ENCODE data around the gene PDE10A.
"Not testable (repeated sequence)": the region's sequence is repeated elsewhere in the genome, so short reads cannot be mapped to it uniquely, and the experiment has no call there.

The PDE10A gene

DNA sequence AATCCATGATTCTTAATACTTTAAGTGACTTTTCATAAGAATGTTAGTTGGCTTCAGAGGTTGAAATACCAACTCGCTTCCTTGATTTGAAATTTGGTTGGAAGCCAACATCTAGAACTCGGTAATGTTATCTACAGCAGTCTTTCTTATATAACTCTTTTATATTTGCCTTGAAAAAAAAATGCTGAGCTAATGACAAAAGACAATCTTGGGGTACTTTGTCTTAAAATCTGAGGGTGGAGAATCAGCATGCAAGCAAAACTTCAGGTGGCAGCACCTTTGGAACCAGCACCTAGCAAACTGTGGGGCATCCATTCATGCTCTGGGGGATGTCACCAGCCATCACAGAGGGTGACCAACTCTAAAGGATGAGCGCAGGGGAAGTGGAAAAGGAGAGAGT lies 76.3 kb downstream of the PDE10A start:
- no peak for DNase-seq (ENCODE audit: low read depth)

DNA sequence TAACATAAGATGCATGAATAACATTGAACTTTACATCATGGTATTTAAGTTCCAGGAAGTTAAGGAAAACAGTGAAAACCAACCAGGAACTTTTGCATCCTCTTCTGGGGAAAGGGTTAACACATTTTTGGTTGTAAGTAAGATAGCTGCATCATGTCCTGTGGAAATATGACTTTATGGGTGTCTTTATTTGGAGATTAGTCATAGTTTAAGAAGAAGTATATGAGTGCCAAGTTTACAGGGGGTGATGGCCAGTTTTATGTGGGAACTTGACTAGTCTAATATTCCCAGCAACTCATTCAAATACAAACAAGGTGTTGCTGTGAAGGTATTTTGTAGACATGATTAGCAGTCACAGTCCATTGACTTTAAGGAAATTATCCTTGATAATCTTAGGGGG lies 78.0 kb downstream of the PDE10A start:
- DNase-seq (ENCODE audit: low read depth) = no peak

DNA sequence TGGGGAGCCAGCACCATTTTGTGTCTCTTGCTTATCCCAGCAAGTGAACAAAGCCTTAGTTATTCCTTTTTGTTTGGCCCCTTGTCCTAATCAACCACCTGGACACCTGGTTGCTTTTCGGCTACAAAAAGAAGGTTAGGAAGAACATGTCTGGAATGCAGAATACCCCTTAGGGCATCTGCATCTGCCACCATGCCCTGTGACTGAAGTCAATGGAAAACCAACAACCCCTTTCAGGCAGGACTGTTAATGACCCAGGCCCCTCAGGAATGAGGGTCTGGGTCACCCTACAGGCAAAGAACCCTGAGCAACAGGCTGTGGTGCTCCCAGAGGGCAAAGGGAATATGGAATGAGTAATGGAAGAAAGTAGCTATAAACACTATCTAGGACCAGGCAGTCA lies 78.5 kb downstream of the PDE10A start:
- DNase-seq (ENCODE audit: low read depth) = no peak

DNA sequence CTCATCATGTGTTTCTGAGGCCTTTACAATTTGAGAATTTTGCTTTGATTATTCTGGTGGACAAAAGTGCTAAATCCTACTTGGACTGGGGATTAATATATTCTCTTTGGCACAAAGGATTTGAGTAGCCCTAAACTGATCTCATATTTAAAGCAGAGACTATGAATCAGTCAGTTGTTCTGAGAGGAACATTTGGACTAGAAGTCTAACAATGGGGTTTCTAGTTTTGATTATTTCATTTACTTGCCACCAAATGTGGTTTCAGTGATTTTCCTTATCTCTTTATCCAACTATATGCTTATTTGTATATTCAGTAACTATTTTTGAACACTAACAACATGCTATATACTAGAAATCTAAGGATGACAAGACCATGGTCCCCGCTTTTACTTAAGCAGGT lies 81.4 kb downstream of the PDE10A start:
- DNase-seq (ENCODE audit: low read depth) = no peak

DNA sequence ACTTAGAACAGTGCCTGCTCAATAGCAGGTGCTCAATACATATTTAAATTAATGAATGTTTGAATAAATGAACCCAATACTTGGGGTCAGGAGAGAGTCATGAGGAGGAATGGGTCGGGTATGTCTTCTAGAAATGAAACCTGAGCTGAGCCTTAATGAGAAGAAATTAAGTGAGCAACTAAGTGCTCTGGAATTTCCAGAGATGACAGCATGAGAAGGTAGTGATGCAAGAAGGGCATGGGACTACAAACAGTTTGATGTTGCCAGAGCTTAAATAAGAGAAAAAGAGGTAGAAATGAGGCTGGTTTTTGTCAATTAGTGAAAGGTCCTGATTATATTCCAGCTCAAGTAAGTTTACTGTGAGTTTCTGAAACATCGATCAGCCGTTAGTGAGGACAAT lies 82.9 kb downstream of the PDE10A start:
- DNase-seq (ENCODE audit: low read depth) = no peak

DNA sequence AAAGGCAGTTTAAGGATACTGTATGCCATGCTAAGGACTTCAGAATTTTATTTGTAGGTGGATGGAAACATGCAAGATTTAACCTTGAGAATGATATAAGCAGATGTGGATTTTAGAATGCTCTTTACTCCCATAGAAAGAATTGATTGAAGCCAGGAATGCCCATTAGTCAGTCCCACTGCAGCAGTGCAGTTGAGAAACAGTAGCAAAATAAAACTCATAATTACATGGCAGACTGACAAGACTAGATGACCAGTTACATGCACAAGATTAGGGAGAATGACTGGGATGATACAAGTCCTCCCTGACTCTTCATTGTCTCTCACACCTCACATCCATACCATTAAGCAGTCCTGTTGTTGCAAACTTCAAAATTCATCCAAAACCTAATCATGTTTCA lies 83.9 kb downstream of the PDE10A start:
- DNase-seq (ENCODE audit: low read depth) = no peak

DNA sequence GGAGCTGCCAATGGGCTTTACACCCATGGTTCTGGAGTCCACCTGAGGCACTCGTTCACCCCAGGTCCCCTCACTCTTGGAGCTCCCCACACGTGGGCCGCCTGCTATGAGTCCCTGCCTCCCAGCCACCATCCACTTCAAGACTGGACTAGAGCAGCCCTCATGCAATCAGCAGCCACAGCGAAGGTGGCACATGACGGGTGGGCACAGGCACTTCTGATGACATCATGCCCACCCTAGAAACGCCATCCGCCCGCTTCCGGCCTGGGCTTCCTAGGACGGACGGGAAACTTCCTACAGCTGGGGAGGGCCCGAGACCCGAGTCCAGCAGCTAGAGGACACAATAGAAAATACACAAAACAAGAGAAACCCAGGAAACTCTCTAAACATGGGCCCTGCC lies 85.5 kb downstream of the PDE10A start:
- DNase-seq (ENCODE audit: low read depth) = no peak

DNA sequence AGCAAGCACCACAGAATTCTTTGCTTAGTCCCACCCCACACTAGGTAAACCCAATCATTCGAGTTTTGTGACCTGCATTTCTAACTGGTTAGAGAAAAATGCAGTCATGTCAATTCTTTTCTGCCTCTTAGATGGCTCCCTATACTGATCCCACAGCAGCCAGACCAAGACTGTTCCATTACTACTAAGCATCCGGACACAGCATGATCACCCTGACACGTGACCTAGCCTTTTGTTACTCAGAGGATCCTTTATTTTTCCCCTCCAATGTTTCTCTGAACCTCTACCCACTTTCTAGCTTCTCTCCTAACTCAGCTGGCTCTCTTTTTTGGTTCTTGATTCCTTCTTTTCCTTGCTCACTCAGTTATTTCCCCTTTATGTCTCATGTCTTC lies 87.9 kb downstream of the PDE10A start:
- DNase-seq (ENCODE audit: low read depth) = no peak

DNA sequence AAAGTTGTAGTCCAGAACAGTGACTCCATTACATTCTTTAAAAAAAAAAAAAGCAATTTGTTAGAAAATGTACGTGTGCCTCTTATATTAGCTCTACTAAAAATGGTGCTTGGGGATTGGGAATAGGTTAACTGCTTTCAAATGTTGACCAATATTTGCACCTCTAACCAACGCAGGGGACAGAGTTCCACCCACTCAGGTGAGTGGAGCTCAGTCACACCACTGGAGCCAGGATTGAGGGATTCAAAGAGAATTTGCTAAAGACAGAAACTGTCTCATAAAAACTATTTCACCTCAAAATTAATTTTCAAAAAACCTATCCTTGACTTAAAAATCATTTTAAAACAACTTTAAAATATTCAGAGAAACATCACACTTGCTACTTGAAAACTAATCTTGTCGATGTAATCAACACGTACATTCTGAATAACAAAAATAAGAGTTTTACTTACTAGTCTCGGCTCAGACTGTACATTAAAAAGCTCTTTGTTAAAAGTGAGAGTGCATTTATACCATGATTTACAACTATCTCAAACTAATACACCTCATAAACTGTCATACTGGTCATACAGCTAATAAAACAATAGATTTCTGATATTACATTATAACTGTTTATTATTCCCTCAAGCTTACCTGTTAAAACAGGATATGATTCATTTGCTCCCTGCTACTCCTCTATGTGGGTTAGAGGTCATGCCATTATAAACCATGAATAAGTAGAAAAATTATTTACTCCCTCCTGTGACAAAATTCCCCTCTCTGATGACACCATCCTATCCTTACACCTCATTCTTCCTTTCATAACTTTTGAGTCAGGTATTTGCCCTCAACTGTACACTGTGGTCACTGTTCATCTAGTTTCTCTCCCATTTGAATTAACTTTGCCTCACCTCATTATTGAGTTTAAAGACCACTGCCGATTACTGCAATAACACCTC lies 88.6 kb downstream of the PDE10A start:
- DNase-seq (ENCODE audit: low read depth) = no peak

DNA sequence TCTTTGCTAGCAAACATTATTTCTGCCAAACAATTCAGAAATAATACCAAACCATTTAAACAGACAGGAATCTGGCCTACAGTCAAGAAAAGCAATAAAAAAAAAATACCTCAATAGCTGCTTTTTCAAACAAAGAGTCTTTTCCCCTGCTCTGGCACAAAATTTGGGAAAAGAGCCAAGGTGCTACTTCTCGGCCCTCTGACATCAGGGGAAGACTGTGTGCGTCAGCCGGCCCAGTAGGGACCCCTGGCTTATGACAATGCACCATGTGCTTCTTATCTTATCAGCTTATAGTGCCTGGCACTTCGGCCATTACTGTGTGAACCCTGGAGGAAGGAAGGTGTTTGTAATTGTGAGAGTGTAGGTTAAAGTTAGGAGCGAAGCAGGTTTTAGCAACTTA lies 89.4 kb downstream of the PDE10A start:
- DNase-seq (ENCODE audit: low read depth) = no peak

DNA sequence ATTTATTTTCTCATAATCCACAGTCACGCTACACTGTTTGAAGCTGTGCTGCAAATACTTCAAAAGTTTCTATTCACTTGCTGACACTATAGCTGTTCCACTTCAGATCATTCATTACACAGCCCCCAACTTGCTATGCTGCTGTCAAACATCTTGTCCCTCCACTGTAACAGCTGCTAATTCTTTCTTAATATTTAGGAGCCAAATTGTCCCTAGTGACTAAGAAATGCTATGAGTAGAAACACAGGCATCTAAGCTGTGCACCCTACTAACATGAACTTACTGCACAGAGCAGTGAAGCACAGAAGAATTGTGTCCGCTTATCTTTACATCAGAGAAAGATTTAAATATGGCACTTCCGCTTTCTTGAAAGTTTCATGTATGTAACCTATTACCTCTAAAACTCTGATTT lies 91.3 kb downstream of the PDE10A start:
- DNase-seq (ENCODE audit: low read depth) = no peak

DNA sequence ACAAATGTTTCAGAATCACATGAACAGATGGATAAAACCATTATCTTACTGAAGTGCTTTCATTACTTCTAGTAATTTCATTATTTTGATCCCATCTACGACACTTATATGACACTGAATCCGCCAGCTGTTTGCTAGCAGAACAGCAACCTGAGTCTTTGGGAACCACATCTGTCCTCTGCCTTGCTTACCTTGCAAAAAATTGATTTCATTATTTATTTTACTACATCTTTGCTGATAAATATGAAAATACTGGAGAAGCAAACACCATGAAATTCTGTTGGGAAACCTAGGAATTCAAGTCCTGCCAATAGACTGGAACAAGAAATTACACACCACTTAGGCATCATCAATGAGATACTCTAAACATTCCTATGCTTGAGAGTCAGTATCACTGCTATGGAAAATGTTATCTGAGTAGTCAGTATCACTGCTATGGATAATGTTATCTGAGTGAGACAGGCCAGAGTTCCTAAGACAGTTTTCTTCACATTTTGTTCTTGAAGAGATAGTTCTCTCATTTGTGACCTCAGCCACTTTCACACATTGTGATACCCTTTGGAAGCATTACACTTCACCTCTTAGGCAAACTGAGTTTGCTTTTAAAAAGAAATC lies 91.9 kb downstream of the PDE10A start:
- no peak for DNase-seq (ENCODE audit: low read depth)

DNA sequence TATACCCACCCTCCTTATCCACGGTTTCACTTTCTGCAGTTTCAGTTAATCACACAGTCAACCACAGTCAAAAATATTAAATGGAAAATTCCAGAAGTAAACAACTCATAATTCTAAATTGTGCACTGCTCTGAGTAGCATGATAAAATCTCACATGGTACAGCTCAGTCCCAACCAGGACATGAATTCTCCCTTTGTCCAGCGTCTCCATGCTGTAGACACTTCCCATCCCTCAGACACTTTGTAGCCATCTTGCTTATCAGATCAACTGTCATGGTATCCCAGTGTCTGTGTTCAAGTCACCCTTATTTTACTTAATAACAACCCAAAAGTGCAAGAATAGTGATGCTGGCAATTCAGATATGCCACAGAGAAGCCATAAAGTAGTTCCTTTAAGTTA lies 94.7 kb downstream of the PDE10A start:
- no peak for DNase-seq (ENCODE audit: low read depth)

DNA sequence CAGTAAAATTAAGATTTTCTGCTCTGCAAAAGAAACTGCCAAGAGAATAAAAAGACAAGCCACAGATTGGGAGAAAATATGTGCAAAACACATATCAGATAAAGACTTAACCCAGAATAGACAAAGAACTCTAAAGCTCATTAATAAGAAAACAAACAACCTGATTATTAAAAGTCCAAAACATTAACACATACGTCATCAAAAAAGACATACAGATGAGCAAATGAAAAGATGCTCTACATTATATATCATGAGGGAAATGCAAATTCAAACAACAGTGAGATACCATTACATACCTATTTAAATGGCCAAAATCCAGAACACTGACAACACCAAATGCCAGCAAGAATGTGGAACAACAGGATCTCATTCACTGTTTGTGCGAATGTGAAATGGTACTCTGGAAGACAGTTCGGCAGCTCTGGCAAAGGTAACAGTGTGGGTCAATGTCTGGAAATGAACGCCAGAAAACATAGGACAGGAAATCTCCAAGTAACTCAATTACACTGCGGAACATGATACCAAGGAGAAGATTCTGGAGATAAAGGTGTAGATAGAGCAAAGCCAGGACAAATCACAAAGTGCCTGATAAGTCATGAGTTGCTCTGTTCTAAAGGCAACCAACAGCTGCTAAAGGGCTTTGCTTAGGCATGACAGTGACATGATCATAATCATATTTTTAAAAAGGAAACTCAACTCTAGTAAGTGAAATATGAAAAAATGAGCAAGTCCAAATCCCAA lies 96.8 kb downstream of the PDE10A start:
- no peak for DNase-seq (ENCODE audit: low read depth)

DNA sequence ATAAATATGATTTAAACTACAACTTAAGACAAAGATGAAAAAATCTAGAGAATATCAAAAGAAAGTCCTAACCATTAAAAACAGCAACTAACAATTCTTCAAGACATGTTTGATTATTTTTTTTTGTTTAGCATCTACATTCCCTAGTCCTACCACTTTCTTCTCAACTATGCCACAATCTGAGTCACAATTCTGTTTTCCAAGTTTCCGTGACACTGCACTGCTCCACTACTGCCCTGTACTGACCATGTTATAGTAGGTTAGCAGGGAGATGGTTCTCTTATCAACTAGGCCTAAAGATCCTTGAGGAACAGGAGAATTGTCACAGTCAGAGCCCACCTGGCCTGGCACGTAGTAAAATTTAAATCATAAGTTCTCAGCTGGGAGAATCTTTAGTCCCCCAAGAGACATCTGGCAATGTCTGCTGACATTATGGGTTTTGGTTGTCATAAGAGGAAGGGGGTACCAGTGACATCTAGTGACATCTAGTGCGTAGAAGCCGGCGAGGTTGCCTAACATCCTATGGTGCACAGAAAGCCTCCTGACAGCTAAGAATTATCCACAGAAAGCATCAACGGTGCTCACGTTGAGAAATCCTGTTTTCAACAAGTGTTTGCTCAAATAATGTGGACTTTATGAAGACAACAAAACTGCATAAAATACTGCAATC lies 100.5 kb downstream of the PDE10A start:
- DNase-seq (ENCODE audit: low read depth) = no peak

DNA sequence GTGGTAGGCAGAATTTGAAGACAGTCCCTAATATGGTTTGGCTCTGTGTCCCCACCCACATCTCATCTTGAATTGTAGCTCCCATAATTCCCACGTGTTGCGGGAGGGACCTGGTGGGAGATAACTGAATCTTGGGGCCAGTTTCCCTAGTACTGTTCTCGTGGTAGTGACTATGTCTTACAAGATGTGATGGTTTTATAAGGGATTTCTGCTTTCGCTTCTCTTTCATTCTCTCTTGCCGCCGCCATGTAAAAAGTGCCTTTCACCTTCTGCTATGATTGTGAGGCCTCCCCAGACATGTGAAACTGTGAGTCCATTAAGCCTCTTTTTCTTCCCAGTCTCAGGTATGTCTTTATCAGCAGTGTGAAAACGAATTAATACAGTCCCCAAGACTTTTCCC lies 103.4 kb downstream of the PDE10A start:
- no peak for DNase-seq (ENCODE audit: low read depth)

DNA sequence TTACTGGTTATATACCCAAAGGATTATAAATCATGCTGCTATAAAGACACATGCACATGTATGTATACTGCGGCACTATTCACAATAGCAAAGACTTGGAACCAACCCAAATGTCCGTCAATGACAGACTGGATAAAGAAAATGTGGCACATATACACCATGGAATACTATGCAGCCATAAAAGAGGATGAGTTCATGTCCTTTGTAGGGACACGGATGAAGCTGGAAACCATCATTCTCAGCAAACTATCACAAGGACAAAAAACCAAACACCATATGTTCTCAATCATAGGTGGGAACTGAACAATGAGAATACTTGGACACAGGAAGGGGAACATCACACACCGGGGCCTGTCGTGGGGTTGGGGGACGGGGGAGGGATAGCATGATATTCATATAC lies 104.9 kb downstream of the PDE10A start:
- DNase-seq (ENCODE audit: low read depth) = not testable (repeated sequence)

DNA sequence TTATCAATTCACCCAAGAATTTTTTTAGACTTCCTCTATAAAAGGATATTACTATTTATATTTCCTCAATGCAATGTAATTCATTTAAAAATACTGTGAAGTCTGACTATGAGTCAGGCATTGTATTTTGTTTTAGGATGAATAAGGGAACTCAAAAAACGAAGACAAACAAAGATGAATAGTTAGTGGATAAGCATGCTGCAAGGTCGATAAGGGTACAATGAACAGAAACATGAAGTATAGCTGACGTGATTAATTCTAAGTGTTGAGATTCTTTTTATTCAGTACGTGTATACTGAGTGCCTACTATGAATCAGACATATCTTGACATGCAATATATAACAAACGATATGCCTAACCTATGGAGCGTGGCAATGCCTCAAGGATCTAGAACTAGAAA lies 105.4 kb downstream of the PDE10A start:
- DNase-seq (ENCODE audit: low read depth) = no peak

DNA sequence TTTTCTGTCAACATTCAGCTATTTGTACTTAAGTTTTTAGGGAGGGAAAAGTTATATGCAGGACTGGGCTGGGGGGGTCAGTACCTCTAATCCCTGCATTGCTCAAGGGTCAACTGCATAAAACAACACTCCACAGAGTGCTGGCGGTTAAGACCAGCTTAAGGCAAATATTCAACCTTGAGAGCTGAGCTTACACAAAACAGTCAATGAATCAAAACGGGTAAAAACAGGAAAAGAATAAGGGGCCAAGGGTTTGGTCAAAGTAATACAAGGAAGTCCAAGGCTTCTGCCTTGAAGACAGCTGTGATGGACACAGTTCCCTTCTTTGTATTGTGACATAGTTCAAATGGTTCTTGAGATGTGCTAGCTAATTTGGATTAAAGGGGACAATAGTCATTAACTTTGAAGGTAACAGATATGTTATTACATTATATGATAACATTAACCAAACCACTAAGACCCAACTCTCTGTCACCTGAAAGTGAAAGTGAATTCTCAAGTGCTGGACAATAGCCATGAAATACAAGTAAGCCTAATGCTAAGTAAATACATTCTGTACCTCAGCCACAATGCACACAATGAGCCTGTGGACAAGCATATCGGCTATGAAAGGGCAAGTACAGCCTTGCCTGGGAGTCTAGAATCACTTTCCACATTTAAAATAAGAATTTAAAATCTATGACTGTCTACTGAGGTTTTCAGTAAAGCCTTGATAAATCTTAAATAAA lies 106.8 kb downstream of the PDE10A start:
- no peak for DNase-seq (ENCODE audit: low read depth)

DNA sequence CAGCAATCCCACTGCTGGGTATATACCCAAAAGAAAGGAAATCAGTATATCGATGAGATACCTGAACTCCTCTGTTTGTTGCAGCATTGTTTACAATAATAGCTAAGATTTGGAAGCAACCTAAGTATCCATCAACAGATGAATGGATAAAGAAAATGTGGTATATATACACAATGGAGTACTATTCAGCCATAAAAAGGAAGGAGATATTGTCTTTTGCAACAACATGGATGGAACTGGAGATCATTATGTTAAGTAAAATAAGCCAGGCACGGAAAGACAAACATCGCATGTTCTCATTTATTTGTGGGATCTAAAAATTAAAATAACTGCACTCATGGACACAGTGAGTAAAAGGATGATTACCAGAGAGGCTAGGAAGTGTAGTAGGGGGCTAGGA lies 108.4 kb downstream of the PDE10A start:
- DNase-seq (ENCODE audit: low read depth) = not testable (repeated sequence)

DNA sequence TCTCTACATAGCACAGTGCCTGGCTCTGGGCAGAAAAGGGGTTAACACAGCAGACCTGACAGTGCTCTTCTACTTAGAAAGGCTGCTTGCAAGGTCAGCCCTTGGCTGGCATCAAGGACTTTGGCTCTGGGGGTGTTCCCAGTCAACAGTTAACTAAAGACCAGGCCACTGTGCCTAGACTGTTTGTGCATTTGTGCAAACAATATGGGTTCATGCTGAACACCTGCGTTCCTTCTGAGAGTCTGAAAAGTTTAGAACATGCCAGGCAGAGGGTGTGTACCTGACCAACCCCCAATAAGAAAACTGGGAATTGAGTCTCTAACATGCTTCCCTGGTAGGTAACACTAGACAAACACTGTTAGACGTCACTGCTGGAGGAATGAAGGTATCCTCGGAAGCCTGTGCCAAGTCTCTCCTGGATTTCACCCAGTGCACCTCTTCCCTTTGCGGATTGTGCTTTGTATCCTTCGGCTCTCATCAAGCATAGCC lies 110.7 kb downstream of the PDE10A start:
- no peak for DNase-seq (ENCODE audit: low read depth)

DNA sequence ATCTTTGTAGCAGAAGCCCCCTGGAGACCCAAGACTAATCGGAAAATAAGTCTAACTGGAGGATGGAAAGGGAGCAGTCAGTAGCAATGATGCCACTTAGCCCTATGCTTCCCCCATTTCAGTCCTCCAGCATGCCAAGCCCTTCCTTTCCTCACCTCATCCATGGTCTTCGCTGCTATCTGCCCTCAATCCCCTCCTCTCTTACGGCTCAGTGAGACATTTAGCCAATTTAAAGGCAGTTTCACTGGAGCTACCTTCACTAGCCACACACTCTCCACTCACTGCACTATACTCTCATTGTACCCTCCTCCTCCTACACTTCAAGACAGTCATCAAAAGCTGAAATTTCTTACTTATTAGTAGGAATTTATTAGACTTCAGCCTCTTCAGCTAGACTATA lies 111.2 kb downstream of the PDE10A start:
- DNase-seq (ENCODE audit: low read depth) = no peak

Data from stimulated activated CD8-positive, alpha-beta memory T cell treated with anti-CD3 and anti-CD28 coated beads, Interleukin-15, amount 100 ng/mL, for 24 hours (primary cell).